Measurements from ENCODE around the gene GPR55.

DNA sequence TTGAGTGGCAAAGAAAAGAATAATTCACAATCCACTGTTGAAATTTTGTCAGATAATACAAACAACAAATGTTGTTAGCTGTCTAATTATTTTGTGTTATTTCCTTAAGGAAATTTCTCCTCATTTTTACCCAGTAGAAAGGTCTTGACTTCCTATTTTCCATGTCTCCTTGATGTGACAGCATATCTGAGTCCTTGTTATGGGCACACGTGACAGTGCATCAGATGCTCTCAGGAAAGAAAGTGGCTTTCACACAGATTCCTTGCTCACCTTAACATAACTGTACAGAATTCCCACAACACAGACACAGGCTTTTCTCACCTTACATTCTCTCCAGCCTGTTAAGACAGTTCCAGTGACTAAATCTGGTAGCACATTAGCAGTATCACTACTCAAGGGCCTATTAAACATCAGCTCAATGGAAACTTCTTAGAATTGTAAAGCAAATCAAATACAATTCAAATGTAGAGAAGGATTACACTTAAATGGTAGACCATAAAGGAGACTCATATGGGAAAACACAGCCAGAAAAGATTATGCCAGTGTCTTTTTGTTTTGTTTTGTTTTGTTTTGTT is 30.2 kb upstream of the GPR55 start:
- TF ChIP-seq CTCF (IDR thresholded peaks at IDR 0.05) (no peak), POLR2A (IDR thresholded peaks at IDR 0.05) (no peak)
